HepG2 (cell line): ENCODE data around the gene UROD. TPM values are rescaled to one million over a fixed set of nuclear protein-coding genes. Genes with fewer than 3 reads are reported as not detected.
A peak's percentile ranks its signal among the peaks of the same experiment; 100 is the strongest.

Experiments
- BCL6 ChIP-seq: IDR thresholded peaks from 2 replicates; pipeline ENCODE4 v1.6.1; 2016; ENCODE audit warnings: missing genetic modification reagents, missing compliant biosample characterization
- IKZF4 ChIP-seq: sonication (generic); formaldehyde crosslinking; IDR thresholded peaks from 2 replicates; pipeline ENCODE4 v1.5.1; 2020; ENCODE audit warnings: borderline replicate concordance, mild to moderate bottlenecking, low read depth, missing genetic modification reagents; ENCODE audit errors: not compliant biosample characterization
- MZF1 ChIP-seq: sonication (generic); formaldehyde crosslinking; IDR thresholded peaks from 2 replicates; pipeline ENCODE4 v1.8.1; 2023; ENCODE audit warnings: mild to moderate bottlenecking, missing genetic modification reagents, borderline replicate concordance
- NFKBIZ ChIP-seq: IDR thresholded peaks from 2 replicates; pipeline ENCODE4 v1.6.1; 2018; ENCODE audit warnings: missing genetic modification reagents, missing compliant biosample characterization
- NFRKB ChIP-seq: fragments of 450-650 bp; IDR thresholded peaks from 2 replicates; pipeline ENCODE4 v1.6.1; 2017
- SP140L ChIP-seq: sonication (generic); formaldehyde crosslinking; IDR thresholded peaks from 2 replicates; pipeline ENCODE4 v1.4.0; 2020; ENCODE audit warnings: missing genetic modification reagents, borderline replicate concordance
- SYNCRIP ChIP-seq: fragments of 200-400 bp; formaldehyde crosslinking; IDR thresholded peaks from 2 replicates; pipeline ENCODE4 v1.6.1; 2018; ENCODE audit warnings: mild to moderate bottlenecking, low read depth, low read length; ENCODE audit not compliant: insufficient read depth
- TGIF2 ChIP-seq: IDR thresholded peaks from 2 replicates; pipeline ENCODE4 v1.6.1; 2016; ENCODE audit warnings: control low read depth, missing compliant biosample characterization
- WIZ ChIP-seq: sonication (generic); formaldehyde crosslinking; IDR thresholded peaks from 2 replicates; pipeline ENCODE4 v1.5.1; 2020; ENCODE audit warnings: mild to moderate bottlenecking, missing genetic modification reagents
- ZBTB20 ChIP-seq: sonication (generic); formaldehyde crosslinking; IDR thresholded peaks from 2 replicates; pipeline ENCODE4 v1.8.1; 2023; ENCODE audit warnings: missing genetic modification reagents, low read depth, mild to moderate bottlenecking, borderline replicate concordance
- ZBTB3 ChIP-seq: sonication (generic); formaldehyde crosslinking; IDR thresholded peaks from 2 replicates; pipeline ENCODE4 v1.4.0; 2020; ENCODE audit warnings: low read depth, mild to moderate bottlenecking, moderate library complexity, missing genetic modification reagents, borderline replicate concordance
- ZFP36L1 ChIP-seq: sonication (generic); formaldehyde crosslinking; IDR thresholded peaks from 2 replicates; pipeline ENCODE4 v1.8.0; 2022; ENCODE audit warnings: mild to moderate bottlenecking, missing genetic modification reagents, moderate library complexity
- ZNF451 ChIP-seq: sonication (generic); formaldehyde crosslinking; IDR thresholded peaks from 2 replicates; pipeline ENCODE4 v1.5.0; 2020; ENCODE audit warnings: mild to moderate bottlenecking, missing genetic modification reagents
- ZNF484 ChIP-seq: sonication (generic); formaldehyde crosslinking; IDR thresholded peaks from 2 replicates; pipeline ENCODE4 v1.5.1; 2020; ENCODE audit warnings: mild to moderate bottlenecking, low read depth, missing genetic modification reagents, borderline replicate concordance
- ZNF569 ChIP-seq: sonication (generic); formaldehyde crosslinking; IDR thresholded peaks from 2 replicates; pipeline ENCODE4 v1.5.0; 2020; ENCODE audit warnings: mild to moderate bottlenecking, missing genetic modification reagents, moderate library complexity, borderline replicate concordance
- ZNF619 ChIP-seq: sonication (generic); formaldehyde crosslinking; IDR thresholded peaks from 2 replicates; pipeline ENCODE4 v1.4.0; 2020; ENCODE audit warnings: mild to moderate bottlenecking, missing genetic modification reagents
- ZSCAN20 ChIP-seq: sonication (generic); formaldehyde crosslinking; IDR thresholded peaks from 2 replicates; pipeline ENCODE4 v1.4.0; 2020; ENCODE audit warnings: missing genetic modification reagents, mild to moderate bottlenecking, borderline replicate concordance
- ZSCAN21 ChIP-seq: sonication (generic); formaldehyde crosslinking; IDR thresholded peaks from 2 replicates; pipeline ENCODE4 v1.8.0; 2022; ENCODE audit warnings: mild to moderate bottlenecking, missing genetic modification reagents, moderate library complexity, borderline replicate concordance
- polyA plus RNA-seq, 8 experiments: library from polyadenylated mRNA; depleted of rRNA in 3 of 8; stranded (reverse) in 7 of 8; unstranded in 1 of 8; fragments of >200 nt; fragmentation: Illumina TruSeq in 4 of 8; extraction: Trizol in 4 of 8; gene quantifications; 2 replicates each; pipeline versions ENCODE4 v1.2.1 to v1.2.3, GENCODE V29; 2011 to 2016; ENCODE audit warnings: low read depth in 4 of 8, missing spikeins in 1 of 8, mixed read lengths in 1 of 8; ENCODE audit not compliant: insufficient read depth in 1 of 8
- total RNA-seq, 5 experiments: library from RNA; depleted of rRNA; stranded (reverse); fragments of >200 nt; fragmentation: Illumina TruSeq; extraction: Trizol; gene quantifications; 2 replicates each; pipeline ENCODE4 v1.2.3, GENCODE V29; 2016; ENCODE audit warnings: low read depth in 1 of 5
- TF ChIP-seq, protein P1 (sequence below): sonication (generic); formaldehyde crosslinking; IDR thresholded peaks from 2 replicates; pipeline ENCODE4 v1.4.0; 2020; ENCODE audit warnings: mild to moderate bottlenecking, missing genetic modification reagents
- TF ChIP-seq, protein P2 (sequence below): sonication (generic); formaldehyde crosslinking; IDR thresholded peaks from 2 replicates; pipeline ENCODE4 v1.5.0; 2020; ENCODE audit warnings: mild to moderate bottlenecking, missing genetic modification reagents, borderline replicate concordance

Gene UROD
- total and polyA plus RNA-seq, 2 of the 13 experiments (the other 11 are each of a cell fraction or from before 2014, with no cell fraction given), result 162 to 171 TPM

DNA sequence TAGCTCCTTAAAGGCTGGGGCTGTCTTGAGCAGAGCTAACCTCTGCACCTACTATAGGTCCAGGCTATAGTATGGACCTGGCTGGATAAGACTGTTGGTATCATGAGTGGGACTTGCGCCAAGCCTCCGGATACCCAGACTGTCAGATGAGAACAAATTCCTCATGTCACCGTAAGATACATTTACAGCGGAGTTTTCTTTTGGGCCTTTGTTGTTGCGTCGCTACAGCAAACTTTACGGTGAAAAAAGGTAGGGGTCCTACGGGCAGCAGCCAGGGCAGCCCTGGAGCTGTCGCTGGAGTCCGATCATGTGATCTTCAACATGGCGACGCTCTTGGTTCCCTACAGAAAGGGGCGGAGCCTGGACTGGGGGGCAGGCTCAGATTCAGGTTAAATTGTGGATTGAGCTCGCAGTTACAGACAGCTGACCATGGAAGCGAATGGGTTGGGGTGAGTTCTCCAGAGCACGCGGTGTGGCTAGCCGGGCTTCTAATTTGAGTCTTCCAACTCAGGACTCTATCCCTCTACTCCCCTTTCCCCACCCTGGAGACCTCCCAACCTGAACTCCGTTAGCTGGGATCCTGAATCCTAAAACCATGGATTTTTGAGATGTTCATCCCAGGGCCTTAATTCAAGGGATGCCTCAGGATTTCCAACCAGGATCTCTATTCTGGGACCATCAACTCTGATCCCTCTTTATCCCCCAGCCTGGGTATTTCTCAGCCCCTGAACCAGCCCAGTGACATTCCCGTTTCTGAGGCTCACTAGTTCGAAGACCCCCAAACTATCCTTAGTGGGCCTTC is at the start of gene UROD (continued):
- TF ChIP-seq, protein P1, sequence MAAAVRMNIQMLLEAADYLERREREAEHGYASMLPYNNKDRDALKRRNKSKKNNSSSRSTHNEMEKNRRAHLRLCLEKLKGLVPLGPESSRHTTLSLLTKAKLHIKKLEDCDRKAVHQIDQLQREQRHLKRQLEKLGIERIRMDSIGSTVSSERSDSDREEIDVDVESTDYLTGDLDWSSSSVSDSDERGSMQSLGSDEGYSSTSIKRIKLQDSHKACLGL, result no peak
- TF ChIP-seq ZNF484 (CRISPR knock-in tag) (no peak), ZSCAN20 (CRISPR knock-in tag) (0 out of 2 replicates have a peak, but pooled peaks have one; percentile 77), ZFP36L1 (no peak), ZBTB3 (CRISPR knock-in tag) (0 out of 2 replicates have a peak, but pooled peaks have one; percentile 57), SYNCRIP (no peak), WIZ (CRISPR knock-in tag) (no peak), MZF1 (no peak), ZSCAN21 (CRISPR knock-in tag) (peak; percentile 63; the same call in 1 of the 2 replicates), TGIF2 (CRISPR knock-in tag) (peak; percentile 92), BCL6 (peak; percentile 29; the same call in 1 of the 2 replicates), NFKBIZ (CRISPR knock-in tag) (no peak), ZNF451 (CRISPR knock-in tag) (no peak), IKZF4 (CRISPR knock-in tag) (no peak), SP140L (CRISPR knock-in tag) (no peak), NFRKB (no peak), ZNF569 (CRISPR knock-in tag) (no peak), ZBTB20 (CRISPR knock-in tag) (no peak), ZNF619 (CRISPR knock-in tag) (no peak)
- TF ChIP-seq, protein P2, sequence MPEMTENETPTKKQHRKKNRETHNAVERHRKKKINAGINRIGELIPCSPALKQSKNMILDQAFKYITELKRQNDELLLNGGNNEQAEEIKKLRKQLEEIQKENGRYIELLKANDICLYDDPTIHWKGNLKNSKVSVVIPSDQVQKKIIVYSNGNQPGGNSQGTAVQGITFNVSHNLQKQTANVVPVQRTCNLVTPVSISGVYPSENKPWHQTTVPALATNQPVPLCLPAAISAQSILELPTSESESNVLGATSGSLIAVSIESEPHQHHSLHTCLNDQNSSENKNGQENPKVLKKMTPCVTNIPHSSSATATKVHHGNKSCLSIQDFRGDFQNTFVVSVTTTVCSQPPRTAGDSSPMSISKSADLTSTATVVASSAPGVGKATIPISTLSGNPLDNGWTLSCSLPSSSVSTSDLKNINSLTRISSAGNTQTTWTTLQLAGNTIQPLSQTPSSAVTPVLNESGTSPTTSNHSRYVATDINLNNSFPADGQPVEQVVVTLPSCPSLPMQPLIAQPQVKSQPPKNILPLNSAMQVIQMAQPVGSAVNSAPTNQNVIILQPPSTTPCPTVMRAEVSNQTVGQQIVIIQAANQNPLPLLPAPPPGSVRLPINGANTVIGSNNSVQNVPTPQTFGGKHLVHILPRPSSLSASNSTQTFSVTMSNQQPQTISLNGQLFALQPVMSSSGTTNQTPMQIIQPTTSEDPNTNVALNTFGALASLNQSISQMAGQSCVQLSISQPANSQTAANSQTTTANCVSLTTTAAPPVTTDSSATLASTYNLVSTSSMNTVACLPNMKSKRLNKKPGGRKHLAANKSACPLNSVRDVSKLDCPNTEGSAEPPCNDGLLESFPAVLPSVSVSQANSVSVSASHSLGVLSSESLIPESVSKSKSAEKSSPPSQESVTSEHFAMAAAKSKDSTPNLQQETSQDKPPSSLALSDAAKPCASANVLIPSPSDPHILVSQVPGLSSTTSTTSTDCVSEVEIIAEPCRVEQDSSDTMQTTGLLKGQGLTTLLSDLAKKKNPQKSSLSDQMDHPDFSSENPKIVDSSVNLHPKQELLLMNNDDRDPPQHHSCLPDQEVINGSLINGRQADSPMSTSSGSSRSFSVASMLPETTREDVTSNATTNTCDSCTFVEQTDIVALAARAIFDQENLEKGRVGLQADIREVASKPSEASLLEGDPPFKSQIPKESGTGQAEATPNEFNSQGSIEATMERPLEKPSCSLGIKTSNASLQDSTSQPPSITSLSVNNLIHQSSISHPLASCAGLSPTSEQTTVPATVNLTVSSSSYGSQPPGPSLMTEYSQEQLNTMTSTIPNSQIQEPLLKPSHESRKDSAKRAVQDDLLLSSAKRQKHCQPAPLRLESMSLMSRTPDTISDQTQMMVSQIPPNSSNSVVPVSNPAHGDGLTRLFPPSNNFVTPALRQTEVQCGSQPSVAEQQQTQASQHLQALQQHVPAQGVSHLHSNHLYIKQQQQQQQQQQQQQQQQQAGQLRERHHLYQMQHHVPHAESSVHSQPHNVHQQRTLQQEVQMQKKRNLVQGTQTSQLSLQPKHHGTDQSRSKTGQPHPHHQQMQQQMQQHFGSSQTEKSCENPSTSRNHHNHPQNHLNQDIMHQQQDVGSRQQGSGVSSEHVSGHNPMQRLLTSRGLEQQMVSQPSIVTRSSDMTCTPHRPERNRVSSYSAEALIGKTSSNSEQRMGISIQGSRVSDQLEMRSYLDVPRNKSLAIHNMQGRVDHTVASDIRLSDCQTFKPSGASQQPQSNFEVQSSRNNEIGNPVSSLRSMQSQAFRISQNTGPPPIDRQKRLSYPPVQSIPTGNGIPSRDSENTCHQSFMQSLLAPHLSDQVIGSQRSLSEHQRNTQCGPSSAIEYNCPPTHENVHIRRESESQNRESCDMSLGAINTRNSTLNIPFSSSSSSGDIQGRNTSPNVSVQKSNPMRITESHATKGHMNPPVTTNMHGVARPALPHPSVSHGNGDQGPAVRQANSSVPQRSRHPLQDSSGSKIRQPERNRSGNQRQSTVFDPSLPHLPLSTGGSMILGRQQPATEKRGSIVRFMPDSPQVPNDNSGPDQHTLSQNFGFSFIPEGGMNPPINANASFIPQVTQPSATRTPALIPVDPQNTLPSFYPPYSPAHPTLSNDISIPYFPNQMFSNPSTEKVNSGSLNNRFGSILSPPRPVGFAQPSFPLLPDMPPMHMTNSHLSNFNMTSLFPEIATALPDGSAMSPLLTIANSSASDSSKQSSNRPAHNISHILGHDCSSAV (CRISPR knock-in tag), result no peak
